HG03342 (cell line): ENCODE results near the gene MRPL55.
A peak's percentile ranks its signal among the peaks of the same experiment; 100 is the strongest.

Experiments used
- ATAC-seq: cut with Tn5 transposase; IDR thresholded peaks from one replicate; pipeline ENCODE4 v1.9.1; 2021; ENCODE audit warnings: mild to moderate bottlenecking, moderate library complexity; ENCODE audit not compliant: unreplicated experiment

The MRPL55 gene

GRCh38 chr1:228102791-228103620 lies 6.1 kb downstream of the MRPL55 start, which contains the start of gene C1orf35:
Gene C1orf35 (minus strand): TSS chr1:228103325. CDS start chr1:228103227, 98 bp downstream.
- ATAC-seq: peak; percentile 65

DNA sequence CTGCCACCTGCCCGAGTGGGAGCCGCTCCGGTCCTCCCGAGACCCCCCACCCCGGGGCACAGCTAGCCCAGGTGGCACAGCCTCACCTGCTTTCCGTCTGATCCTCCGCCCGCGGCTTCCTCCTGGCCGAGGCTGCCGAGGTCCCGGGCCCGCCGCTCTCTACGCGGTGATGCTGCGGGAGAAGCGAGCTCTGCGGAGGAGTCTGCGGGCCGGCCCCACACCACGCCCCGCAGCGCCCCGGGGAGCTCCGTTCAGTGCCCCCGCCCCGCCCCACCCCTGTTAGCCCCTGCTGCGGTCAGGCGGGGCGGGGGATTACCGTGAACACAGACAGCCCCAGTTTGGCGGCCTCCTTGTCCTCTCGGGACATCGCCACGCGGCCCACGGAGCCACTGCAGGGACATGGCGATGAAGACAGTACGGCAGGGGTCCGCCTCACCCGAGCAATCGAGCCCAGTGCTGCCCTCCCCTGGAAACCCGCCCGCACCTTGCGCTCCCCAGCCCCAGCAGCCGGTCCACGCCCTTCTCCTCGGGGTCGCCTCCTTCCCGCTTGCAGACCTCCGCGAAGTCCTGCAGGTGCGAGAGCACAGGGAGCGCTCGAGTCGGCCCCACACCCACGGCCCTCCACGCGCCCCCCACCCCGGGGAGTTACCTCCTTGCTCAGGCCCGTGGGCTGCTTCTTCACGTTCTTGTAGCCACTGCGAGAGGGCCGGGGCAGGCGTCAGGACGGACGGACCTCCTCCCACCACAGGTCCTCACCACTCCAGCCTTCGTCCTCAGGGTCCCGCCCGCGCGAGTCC lies 6.9 kb downstream of the MRPL55 start:
- ATAC-seq: peak; percentile 22

GRCh38 chr1:228101614-228101993 lies 7.5 kb downstream of the MRPL55 start:
- ATAC-seq: no peak

DNA sequence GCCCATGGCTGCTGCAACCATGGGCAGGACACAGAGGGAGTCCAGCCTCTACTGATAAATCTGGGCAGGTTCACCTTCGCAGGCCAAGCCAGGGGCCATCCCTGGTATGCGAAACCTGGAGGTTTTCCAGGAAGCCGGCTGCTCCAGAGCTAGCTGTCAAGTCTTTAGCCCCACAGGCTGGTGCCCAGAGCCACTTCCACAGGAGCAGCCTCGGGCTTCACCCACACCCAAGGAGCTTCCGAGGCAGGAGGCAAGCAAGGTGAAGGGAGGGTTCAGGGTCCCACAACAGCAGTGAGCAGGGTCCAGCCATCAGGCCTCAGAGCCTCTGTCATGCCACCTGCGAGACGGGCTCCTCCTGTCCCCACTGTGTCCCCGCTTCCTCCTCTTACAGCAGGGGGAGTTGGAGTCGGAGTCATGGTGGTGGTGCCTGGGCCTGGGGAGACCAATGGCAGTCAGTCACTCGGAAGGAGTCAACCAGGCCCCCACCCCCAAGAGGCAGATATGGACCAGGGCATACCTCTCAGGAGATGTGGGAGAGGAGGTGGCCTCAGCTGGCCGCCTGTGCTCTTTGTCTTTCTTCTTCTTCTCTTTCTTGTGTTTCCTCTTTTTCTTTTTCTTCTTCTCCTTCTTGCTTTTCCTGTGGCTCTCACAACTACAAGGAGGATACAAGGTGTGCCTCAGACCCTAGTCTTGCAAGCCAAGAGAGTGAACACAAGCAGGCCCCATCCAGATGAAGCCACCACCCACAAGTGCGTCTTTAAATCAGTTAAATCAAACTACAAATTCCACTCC lies 8.1 kb downstream of the MRPL55 start:
- no peak for ATAC-seq

DNA sequence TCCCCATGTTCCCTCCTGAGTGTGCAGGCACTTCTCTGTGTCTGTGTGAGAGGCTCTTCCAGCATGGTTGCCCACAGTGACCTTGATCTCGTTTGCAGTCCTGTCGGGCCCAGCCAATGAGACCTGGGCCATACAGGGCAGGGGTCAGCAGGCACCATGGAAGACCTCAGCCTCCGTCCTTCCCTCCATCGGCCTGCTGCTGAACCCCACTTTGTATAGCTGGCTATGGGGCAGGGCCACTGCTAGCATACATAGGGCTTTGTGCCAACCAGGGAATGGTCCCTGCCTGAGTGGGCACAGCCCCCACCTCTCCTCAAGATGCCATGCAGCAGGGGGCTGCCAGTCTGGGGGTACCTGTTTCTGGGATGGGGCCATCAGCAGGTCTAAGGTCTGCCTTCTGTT lies 9.8 kb downstream of the MRPL55 start:
- no peak for ATAC-seq

DNA sequence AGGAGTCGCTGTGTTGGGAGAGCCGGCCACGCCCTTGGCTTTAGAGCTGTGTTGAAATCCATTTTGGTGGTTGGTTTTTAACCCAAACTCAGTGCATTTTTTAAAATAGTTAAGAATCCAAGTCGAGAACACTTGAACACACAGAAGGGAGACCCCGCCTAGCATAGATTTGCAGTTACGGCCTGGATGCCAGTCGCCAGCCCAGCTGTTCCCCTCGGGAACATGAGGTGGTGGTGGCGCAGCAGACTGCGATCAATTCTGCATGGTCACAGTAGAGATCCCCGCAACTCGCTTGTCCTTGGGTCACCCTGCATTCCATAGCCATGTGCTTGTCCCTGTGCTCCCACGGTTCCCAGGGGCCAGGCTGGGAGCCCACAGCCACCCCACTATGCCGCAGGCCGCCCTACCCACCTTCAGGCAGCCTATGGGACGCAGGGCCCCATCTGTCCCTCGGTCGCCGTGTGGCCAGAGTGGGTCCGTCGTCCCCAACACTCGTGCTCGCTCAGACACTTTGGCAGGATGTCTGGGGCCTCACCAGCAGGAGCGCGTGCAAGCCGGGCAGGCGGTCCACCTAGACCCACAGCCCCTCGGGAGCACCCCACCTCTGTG lies 10.7 kb downstream of the MRPL55 start:
- no peak for ATAC-seq

DNA sequence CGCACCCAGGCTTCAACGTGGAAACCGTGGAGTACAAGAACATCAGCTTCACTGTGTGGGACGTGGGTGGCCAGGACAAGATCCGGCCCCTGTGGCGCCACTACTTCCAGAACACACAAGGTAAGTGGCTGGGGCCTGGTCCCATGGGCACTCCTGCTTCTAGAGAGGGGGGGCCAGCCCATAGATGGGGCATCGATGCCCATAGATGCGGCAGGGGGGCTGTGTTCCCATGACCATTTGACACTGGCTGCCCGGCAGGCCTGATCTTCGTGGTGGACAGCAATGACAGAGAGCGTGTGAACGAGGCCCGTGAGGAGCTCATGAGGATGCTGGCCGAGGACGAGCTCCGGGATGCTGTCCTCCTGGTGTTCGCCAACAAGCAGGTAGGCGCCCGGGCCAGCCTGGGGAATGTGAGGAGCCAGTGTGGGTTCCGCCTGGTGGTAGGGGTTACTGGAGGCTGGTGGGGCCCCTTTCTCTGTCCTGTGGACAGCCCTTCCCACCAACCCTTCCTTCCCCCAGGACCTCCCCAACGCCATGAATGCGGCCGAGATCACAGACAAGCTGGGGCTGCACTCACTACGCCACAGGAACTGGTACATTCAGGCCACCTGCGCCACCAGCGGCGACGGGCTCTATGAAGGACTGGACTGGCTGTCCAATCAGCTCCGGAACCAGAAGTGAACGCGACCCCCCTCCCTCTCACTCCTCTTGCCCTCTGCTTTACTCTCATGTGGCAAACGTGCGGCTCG lies 11.6 kb downstream of the MRPL55 start:
- no peak for ATAC-seq

DNA sequence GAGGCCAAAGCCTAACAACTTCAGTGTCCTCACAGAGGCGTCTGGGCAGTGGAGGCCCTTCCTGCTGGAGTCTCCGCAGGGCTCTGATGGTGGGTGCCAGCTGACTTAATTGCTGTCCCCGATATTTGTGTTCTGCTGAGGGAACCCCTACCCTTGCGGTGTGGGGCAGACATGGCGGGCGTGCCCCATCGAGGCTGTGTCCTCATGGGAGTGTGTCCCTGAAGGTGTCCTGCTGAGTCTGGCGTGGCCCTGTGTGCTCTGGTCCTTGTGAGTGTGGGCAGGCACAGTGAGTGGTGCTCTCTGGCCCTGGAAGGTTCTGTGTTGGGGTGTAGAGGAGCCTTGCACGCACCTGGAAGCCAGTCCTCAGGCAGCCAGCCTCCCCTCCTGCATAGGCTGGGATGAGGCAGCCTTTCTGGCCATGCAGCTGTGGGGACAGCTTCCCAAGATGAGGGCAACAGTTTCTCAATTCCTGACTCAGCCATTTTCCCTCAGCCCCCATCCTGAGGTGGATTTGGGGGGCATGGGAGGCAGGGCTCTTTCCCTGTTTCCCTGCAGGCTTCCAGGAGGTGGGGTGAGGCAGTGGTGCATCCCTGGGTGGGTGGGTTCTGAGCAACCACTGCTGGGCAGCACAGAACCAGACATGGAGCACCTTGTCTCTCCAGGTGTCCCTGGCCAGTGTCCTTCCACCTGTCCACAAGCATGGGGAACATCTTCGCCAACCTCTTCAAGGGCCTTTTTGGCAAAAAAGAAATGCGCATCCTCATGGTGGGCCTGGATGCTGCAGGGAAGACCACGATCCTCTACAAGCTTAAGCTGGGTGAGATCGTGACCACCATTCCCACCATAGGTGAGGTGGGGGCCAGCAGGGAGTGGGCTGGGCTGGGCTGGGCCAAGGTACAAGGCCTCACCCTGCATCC lies 12.4 kb downstream of the MRPL55 start:
- no peak for ATAC-seq

DNA sequence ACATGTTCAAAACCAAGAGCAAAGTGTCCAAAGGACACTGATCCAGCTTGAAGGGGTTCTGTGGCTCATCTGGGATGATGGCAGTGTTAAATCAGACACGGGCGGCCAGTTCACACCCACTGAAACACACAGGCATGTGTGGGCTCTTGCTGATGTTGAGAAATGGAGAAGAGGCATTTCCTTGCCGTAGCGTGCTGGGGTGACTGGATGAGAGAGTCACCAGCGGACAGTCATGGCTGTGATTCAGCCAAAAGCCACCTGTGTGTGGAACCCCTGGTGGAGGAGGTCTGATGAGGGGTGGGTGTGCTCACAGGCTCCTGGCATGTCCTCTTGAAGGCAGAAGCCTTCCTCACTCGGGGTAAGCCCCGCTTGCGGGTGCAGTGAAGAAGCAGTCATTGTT lies 13.2 kb downstream of the MRPL55 start:
- no peak for ATAC-seq

DNA sequence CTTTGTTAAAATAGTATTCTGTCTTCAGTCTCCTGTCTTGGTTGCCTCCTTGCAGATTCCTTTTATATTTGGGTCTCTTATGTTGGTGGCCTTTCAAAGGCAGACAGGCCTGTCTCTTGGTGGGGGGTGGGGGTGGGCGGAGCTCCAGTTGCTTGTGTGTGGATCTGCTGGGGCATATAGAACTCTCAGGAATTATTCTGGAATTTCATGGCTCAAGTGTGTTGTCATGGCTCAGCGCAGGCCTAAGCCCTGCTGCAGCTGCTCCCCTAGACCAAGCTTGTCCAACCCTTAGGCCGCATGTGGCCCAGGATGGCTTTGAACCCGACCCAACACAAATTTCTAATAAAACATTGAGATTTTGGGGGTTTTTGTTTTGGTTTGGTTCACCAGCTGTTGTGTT lies 13.9 kb downstream of the MRPL55 start:
- no peak for ATAC-seq

DNA sequence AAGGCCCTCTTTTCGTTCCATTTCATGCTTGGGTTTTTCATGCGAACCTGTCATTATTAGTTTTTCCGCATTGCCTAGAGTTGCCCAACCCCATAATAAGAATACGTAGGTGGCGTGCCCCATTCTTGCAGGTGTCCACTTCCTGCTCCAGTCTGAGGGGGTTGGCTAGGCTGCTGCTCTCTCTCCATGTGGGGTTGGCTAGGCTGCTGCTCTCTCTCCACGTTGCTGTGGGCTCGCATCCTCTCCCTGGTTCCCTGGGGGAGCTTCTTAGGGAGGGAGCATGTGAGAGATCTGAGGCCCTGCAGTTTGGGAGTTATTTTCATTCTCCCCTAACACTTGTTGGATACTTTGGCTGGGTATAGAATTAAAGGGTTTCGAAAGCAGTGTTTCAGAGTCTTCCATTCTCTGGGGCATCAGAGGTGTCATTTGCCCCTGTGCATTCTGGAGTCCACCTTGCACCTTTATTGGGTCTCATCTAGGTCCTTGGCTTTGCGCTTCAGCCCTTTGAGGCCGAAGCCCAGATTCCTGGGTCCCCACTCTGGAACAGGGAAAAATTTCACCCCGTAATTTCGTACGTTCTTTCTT lies 14.6 kb downstream of the MRPL55 start:
- ATAC-seq: no peak

DNA sequence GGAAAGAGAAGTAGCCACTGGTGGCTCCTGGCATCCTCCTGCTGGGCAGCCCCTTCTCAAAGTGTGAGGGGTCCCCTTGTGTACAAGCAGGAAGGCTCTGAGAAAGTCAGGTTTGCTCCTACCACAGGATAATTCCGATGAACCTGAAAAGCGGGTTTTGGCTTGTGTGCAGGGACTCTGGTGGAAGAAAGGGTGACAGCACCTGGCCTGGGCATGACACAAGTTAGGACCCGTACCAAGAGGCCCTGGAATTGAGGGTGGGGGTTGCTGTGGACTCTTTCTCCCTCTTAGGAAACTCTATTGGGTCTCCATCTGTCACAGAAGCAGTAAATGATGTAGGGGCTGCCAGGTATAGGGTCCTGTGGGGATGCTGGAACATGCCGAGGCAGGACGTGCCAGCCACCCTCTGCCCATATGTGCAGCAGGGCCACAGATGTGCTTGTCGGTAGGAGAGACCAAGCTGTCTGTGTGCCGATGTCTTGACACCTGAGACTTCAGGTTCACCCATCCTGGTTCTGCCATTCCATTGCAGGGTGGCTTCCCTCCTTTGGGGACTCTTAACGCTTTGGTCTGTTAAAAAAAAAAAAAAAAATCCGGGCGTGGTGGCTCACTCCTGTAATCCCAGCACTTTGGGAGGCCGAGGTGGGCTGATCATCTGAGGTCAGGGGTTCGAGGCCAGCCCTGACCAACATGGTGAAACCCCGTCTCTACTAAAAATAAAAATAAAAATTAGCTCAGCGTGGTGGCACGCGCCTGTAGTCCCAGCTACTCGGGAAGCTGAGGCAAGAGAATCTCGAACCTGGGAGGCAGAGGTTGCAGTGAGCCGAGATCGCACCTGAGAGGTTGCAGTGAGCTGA lies 15.8 kb downstream of the MRPL55 start:
- no peak for ATAC-seq

DNA sequence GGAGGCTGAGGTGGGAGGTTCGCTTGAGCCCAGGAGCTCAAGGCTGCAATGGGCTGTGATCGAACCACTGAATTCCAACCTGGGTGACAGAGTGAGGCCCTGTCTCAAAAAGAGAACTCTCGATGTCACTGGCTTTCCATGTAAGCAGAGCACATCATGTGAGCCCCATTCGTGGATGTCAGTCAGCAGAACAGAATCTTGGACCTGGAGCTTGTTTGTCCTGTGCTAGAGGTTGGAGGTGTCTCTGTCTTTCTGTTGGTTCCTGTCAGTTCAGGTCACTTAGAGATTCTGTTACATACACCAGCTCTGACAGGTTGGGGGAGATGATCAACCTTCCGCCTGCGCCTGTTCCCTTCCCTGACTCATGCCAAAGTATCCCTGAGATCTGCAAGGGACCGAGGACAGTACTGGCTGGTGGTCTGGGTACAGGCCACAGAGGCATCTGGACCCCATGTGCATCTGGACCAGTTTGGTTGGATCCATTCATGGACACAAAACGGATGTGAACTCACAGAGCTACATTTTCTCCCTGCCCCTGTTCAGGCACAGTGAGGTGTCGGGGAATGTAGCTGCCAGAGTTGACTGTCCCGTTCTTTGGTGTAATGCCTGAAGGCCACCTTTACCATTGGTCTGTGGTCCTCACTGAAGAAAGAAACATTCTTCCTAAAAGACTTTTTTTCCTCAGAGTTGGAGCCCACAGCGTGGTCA lies 16.6 kb downstream of the MRPL55 start:
- no peak for ATAC-seq

- no peak for ATAC-seq
Measured at GRCh38 chr1:228091084-228091483, 18.0 kb downstream of the MRPL55 start.

DNA sequence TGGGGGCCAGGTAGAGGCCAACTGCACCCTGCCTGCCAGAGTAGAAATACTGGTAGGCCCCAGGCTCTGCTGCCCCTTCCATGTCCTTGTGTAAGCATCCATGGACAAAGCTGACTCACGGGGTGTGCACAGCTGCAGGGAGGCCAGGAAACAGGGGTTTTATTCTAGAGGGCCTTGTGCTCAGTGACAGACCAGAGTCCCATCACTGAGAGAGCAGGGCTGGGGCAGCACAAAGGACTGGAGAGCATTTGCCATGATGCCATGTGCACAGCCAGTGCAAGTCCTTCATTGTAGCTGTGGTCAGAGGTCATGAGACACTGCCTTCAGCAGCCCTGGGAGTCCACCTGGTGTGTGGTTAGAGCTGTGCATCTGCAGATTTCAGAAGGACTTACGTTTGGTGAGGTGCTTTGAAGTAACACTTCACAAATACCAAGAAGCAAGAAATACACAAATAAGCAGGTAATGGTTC lies 18.5 kb downstream of the MRPL55 start:
- no peak for ATAC-seq

GRCh38 chr1:228089519-228090380 lies 19.3 kb downstream of the MRPL55 start:
- ATAC-seq: peak; percentile 41
